IPS DF 4.7 (cell line): Measurements from ENCODE around the gene GPHN.

Source experiments
- DNase-seq: peaks from one replicate; pipeline ENCODE4 v3.0.0-alpha.2; 2013; ENCODE audit warnings: low spot score; ENCODE audit errors: extremely low read depth

Gene GPHN

GRCh38 chr14:67019796-67020195 lies 511.8 kb downstream of the GPHN start:
- DNase-seq: no peak

- no peak for DNase-seq
Measured at GRCh38 chr14:67031920-67032774, 524.2 kb downstream of the GPHN start.

- no peak for DNase-seq
Measured at GRCh38 chr14:67045440-67045839, 537.5 kb downstream of the GPHN start.

- DNase-seq: no peak
Measured at GRCh38 chr14:67050896-67051295, 542.9 kb downstream of the GPHN start.

- DNase-seq: no peak
Measured at GRCh38 chr14:67056684-67057083, 548.7 kb downstream of the GPHN start.

GRCh38 chr14:67059596-67059995 lies 551.6 kb downstream of the GPHN start:
- DNase-seq: no peak

- no peak for DNase-seq
Measured at GRCh38 chr14:67060546-67060945, 552.6 kb downstream of the GPHN start.

- peak; percentile 19 for DNase-seq
Measured at GRCh38 chr14:67067070-67067814, 559.3 kb downstream of the GPHN start.

GRCh38 chr14:67068251-67068650 lies 560.3 kb downstream of the GPHN start:
- no peak for DNase-seq

- no peak for DNase-seq
Measured at GRCh38 chr14:67071506-67071905, 563.6 kb downstream of the GPHN start.

GRCh38 chr14:67077921-67078320 lies 570.0 kb downstream of the GPHN start:
- DNase-seq: no peak

- DNase-seq: no peak
Measured at GRCh38 chr14:67079846-67080245, 571.9 kb downstream of the GPHN start.

GRCh38 chr14:67108230-67108629 lies 600.3 kb downstream of the GPHN start:
- no peak for DNase-seq

- DNase-seq: no peak
Measured at GRCh38 chr14:67111022-67111421, 603.1 kb downstream of the GPHN start.

- DNase-seq: no peak
Measured at GRCh38 chr14:67112344-67112743, 604.4 kb downstream of the GPHN start.

- DNase-seq: no peak
Measured at GRCh38 chr14:67127174-67127573, 619.2 kb downstream of the GPHN start.

- no peak for DNase-seq
Measured at GRCh38 chr14:67129768-67130167, 621.8 kb downstream of the GPHN start.

- DNase-seq: no peak
Measured at GRCh38 chr14:67131691-67132090, 623.7 kb downstream of the GPHN start.

GRCh38 chr14:67133144-67133543 lies 625.2 kb downstream of the GPHN start:
- DNase-seq: no peak

GRCh38 chr14:67133595-67134441 lies 625.9 kb downstream of the GPHN start:
- DNase-seq: no peak

GRCh38 chr14:67137744-67138371 lies 629.9 kb downstream of the GPHN start:
- DNase-seq: no peak
